Smooth muscle cell of the brain vasculature (primary cell): ENCODE results near the gene TMEM47.

ENCODE experiments used
- DNase-seq: peaks from one replicate; pipeline ENCODE4 v3.0.0-alpha.2; 2012; ENCODE audit warnings: low read depth, low spot score

TMEM47 gene

DNA sequence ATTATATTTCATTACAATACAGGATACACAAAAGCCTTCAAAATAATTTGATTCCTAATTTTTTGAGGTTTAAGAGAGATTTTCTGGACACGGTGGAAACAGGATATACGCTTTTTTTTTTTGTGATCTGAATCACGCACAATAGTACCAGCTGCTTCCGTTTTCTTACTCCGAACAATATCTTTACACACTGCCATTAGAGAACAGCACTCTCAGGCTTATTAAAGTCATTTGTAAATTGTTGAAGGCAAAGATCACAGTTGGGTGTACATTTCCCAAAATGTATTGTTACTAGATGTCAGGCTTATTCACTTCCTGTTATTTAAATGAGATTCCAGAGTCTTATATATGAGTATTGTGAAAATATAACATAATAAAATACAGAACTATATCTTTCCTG is 71.5 kb downstream of the TMEM47 start:
- no peak for DNase-seq

- DNase-seq = no peak
These were observed 72.3 kb downstream of the TMEM47 start for GRCh38 chrX:34584781-34585180.

DNA sequence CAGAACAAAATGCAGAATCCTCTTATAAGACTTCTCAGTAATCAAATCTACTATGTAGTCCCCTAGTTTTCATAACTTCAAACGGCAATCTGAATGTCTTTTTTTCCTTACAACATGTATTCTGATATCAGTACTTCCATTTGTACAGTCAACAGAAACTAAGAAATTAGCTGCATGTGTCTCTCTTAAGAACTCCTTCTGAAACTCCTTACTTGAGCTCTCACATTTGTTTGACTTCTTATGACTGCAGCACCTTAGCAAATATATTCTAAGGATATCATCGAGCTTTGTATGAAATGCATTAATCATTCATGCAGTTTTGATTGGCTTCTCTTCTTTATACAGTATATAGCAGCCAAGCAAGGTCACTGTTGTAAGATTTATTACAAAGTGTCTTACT is 77.0 kb downstream of the TMEM47 start:
- DNase-seq = no peak

DNA sequence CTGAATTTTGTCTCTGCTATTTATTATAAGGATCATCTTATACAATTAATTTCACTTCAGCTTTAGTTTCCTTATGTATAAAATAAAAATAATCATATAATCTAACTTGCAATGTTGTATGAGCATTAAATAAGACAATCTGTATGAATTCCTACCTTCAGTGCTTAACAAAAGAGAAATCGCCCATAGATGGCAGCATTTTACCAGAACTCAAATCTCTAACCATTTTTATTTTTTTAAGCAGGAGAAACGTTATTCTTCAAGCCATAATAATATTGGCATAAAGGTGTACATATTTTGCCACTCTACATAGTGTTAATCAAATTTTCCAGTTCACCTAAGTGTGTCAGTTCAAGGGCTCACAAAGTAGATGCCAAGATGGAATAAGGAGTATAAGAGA is 78.8 kb downstream of the TMEM47 start:
- peak; percentile 18 for DNase-seq
